Peyer's patch (tissue), 4 donors: ENCODE data around the gene RPS6KA6.

Experiments
- CTCF ChIP-seq, 6 experiments: fragments of 450-650 bp in 4 of 6; fragments of 200-600 bp in 2 of 6; sonication (generic) in 1 of 6; IDR thresholded peaks; one replicate each; pipeline ENCODE4 v1.5.1; 2017 to 2019; ENCODE audit warnings: antibody characterized with exemption in 6 of 6, mild to moderate bottlenecking in 3 of 6, moderate library complexity in 1 of 6
- POLR2A ChIP-seq, 2 donors: fragments of 450-650 bp; IDR thresholded peaks; one replicate each; pipeline ENCODE4 v1.5.1; 2017; ENCODE audit warnings: antibody characterized with exemption in 2 of 2, mild to moderate bottlenecking in 2 of 2, moderate library complexity in 2 of 2

- no peak for TF ChIP-seq CTCF (IDR thresholded peaks at IDR 0.05)
- no peak for TF ChIP-seq POLR2A (IDR thresholded peaks at IDR 0.05)
Observed at GRCh38 chrX:84160736-84161135, 27.3 kb downstream of the RPS6KA6 start.
